Activated gamma-delta T cell treated with anti-CD3 and anti-CD28 coated beads, Interleukin-2, amount 50 U/mL, for 16 hours (primary cell): Measurements from ENCODE around the gene ECHDC1.
"Not testable (repeated sequence)": the region's sequence is repeated elsewhere in the genome, so short reads cannot be mapped to it uniquely, and the experiment has no call there.

Experiments
- DNase-seq: peaks from one replicate; pipeline ENCODE4 v3.0.0-alpha.2; 2020; ENCODE audit warnings: low read depth

ECHDC1 gene

GRCh38 chr6:127342296-127342945, 988 bp downstream of the ECHDC1 start:
- no peak for DNase-seq

- no peak for DNase-seq
Measured at GRCh38 chr6:127341471-127342202, 1.8 kb downstream of the ECHDC1 start.

GRCh38 chr6:127340171-127340570, 3.2 kb downstream of the ECHDC1 start:
- DNase-seq, result no peak

GRCh38 chr6:127338936-127339335, 4.5 kb downstream of the ECHDC1 start:
- DNase-seq, result no peak

- DNase-seq, result no peak
Measured at GRCh38 chr6:127332383-127332961, 10.9 kb downstream of the ECHDC1 start.

GRCh38 chr6:127331256-127331655, 12.2 kb downstream of the ECHDC1 start:
- not testable (repeated sequence) for DNase-seq

GRCh38 chr6:127328043-127328609, 15.3 kb downstream of the ECHDC1 start:
- DNase-seq, result no peak

GRCh38 chr6:127319686-127320085, 23.7 kb downstream of the ECHDC1 start:
- no peak for DNase-seq

- no peak for DNase-seq
Measured at GRCh38 chr6:127317388-127318128, 25.9 kb downstream of the ECHDC1 start.

GRCh38 chr6:127305741-127306140, 37.7 kb downstream of the ECHDC1 start:
- no peak for DNase-seq

GRCh38 chr6:127303917-127304316, 39.5 kb downstream of the ECHDC1 start:
- DNase-seq, result no peak

GRCh38 chr6:127302728-127303660, 40.4 kb downstream of the ECHDC1 start:
- peak; percentile 5 for DNase-seq

GRCh38 chr6:127301199-127301700, 42.2 kb downstream of the ECHDC1 start:
- no peak for DNase-seq

- no peak for DNase-seq
Measured at GRCh38 chr6:127300411-127300810, 43.0 kb downstream of the ECHDC1 start.

- no peak for DNase-seq
Measured at GRCh38 chr6:127299522-127300240, 43.7 kb downstream of the ECHDC1 start.

- no peak for DNase-seq
Measured at GRCh38 chr6:127298475-127298874, 44.9 kb downstream of the ECHDC1 start.

- no peak for DNase-seq
Measured at GRCh38 chr6:127297502-127298070, 45.8 kb downstream of the ECHDC1 start.

- no peak for DNase-seq
Measured at GRCh38 chr6:127291495-127291894, 51.9 kb downstream of the ECHDC1 start.

GRCh38 chr6:127290391-127291265, 52.8 kb downstream of the ECHDC1 start:
- DNase-seq, result no peak
